Astrocyte (in vitro differentiated cells and primary cell): ENCODE results near the gene ESPL1. TPM values are rescaled to one million over a fixed set of nuclear protein-coding genes. Genes with fewer than 3 reads are reported as not detected.

Experiments used
- DNase-seq: peaks from one replicate; pipeline ENCODE4 v3.0.0-alpha.2; 2010; ENCODE audit warnings: low read depth
- FAIRE-seq: peaks from 2 replicates; lab custom pipeline; 2011; peaks lifted over from hg19 to GRCh38; lab: Jason Lieb, UNC
- H2AFZ ChIP-seq: 2 replicates; pipeline ENCODE4 v1.6.0; 2012; ENCODE audit warnings: low read depth, low read length, inconsistent platforms
- H3K27ac ChIP-seq: 2 replicates; pipeline ENCODE4 v1.5.1; 2011; ENCODE audit warnings: low read depth, low read length, inconsistent platforms
- H3K27me3 ChIP-seq: 2 replicates; pipeline ENCODE4 v1.6.0; 2011; ENCODE audit warnings: low read length, inconsistent platforms; ENCODE audit not compliant: insufficient read depth
- H3K36me3 ChIP-seq: 2 replicates; pipeline ENCODE4 v1.5.1; 2011; ENCODE audit warnings: low read length, inconsistent platforms; ENCODE audit not compliant: insufficient read depth
- H3K4me1 ChIP-seq: 2 replicates; pipeline ENCODE4 v1.5.1; 2011; ENCODE audit warnings: low read length, inconsistent platforms; ENCODE audit not compliant: insufficient read depth
- H3K4me2 ChIP-seq: 2 replicates; pipeline ENCODE4 v1.6.0; 2012; ENCODE audit warnings: low read length, inconsistent platforms
- H3K4me3 ChIP-seq: 2 replicates; pipeline ENCODE4 v1.5.1; 2011; ENCODE audit warnings: low read depth, mild to moderate bottlenecking, low read length, inconsistent platforms; ENCODE audit not compliant: insufficient read depth
- H3K79me2 ChIP-seq: 2 replicates; pipeline ENCODE4 v1.6.0; 2012; ENCODE audit warnings: mild to moderate bottlenecking, low read length, inconsistent platforms; ENCODE audit not compliant: insufficient read depth
- H3K9ac ChIP-seq: 2 replicates; pipeline ENCODE4 v1.6.0; 2012; ENCODE audit warnings: mild to moderate bottlenecking, low read length, inconsistent platforms
- H3K9me3 ChIP-seq: 2 replicates; pipeline ENCODE4 v1.5.1; 2012; ENCODE audit warnings: low read depth, mild to moderate bottlenecking, low read length, inconsistent platforms; ENCODE audit not compliant: insufficient read depth
- H4K20me1 ChIP-seq: 2 replicates; pipeline ENCODE4 v1.6.0; 2012; ENCODE audit warnings: low read length, inconsistent platforms; ENCODE audit not compliant: insufficient read depth
- H3K27ac Mint-ChIP-seq: one replicate; pipeline ENCODE4 v1.8.0; 2021; ENCODE audit warnings: mild to moderate bottlenecking, mixed read lengths; ENCODE audit not compliant: unreplicated experiment
- H3K27me3 Mint-ChIP-seq: one replicate; pipeline ENCODE4 v1.8.0; 2021; ENCODE audit warnings: low read depth, mixed read lengths; ENCODE audit not compliant: unreplicated experiment
- H3K36me3 Mint-ChIP-seq: one replicate; pipeline ENCODE4 v1.8.0; 2021; ENCODE audit warnings: low read depth, mixed read lengths; ENCODE audit not compliant: unreplicated experiment
- H3K4me1 Mint-ChIP-seq: one replicate; pipeline ENCODE4 v1.8.0; 2021; ENCODE audit warnings: low read depth, mixed read lengths; ENCODE audit not compliant: unreplicated experiment
- H3K4me3 Mint-ChIP-seq: one replicate; pipeline ENCODE4 v1.8.0; 2021; ENCODE audit warnings: mild to moderate bottlenecking, moderate library complexity, mixed read lengths; ENCODE audit not compliant: unreplicated experiment
- H3K9me3 Mint-ChIP-seq: one replicate; pipeline ENCODE4 v1.8.0; 2021; ENCODE audit warnings: mild to moderate bottlenecking, mixed read lengths; ENCODE audit not compliant: unreplicated experiment
- CTCF ChIP-seq: IDR thresholded peaks from 2 replicates; pipeline ENCODE4 v1.5.1; 2011; ENCODE audit warnings: low read depth, mild to moderate bottlenecking, inconsistent platforms, low read length, moderate library complexity; ENCODE audit not compliant: insufficient read depth
- EZH2 ChIP-seq: IDR thresholded peaks from 2 replicates; pipeline ENCODE4 v1.6.1; 2012; ENCODE audit warnings: mild to moderate bottlenecking, low read length, inconsistent platforms; ENCODE audit not compliant: insufficient read depth
- total RNA-seq: library from RNA; stranded (reverse); gene quantifications from 2 replicates; pipeline ENCODE4 v1.2.1, GENCODE V29; 2021

ESPL1 gene
- total RNA-seq, 1 donor from 2014 or later = 2.0 TPM

DNA sequence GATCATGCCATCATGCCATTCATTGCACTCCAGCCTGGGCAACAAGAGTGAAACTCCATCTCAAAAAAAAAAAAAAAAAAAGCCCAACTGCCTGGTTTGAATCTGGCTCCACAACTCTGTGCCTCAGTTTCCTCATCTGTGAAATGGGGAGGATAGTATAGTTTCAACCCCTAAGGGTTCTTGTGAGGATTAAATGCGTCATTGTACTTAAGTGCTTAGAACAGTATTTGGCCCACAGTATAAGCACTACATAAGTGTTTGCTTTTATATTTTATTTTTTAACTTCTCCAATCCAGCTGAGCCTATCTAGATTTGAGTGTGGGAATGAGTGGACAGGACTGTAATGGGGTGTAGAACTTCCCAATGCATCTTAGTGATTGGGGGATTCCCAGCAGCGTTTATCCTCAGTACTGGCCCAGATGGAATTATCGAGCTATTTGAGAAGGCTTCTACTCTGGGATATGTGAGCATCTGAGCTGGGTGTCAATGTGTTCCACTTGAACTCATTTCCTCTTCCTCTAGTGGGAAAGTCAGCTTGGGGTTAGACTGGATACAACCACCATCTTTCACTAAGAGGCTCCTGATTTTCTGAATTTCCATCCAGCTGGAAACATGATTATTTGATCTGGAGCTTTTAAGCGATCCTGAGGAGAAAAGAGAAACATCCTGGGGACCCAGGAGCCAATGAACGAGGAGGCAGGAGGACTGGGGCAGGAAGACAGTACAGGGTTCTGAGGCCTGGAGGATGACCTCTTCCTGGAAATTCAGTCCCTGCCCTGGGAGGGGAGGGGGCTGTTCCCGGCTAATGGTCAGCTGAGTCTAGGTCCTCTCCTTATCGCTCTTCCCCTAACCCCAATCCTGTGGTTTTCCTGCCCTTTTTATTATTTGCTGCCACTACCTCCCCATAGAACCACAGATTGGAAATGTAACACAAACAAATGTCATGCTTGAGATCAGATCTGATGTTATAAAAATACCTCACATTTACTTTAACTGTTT is 9.3 kb upstream of the ESPL1 start:
- FAIRE-seq = no peak

DNA sequence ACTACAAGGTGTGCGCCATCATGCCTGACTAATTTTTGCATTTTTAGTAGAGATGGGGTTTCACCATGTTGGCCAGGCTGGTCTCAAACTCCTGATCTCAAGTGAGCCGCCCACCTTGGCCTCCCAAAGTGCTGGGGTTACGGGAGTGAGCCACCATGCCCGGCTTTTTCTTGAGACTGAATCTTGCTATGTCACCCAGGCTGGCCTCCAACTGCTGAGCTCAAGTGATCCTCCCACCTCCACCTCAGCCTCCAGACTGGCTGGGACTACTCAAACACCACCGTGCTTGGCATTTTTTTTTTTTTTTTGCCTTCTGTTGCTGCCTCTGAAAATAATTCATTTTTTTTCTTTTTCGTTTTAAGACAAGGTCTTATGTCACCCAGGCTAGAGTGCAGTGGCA is 8.2 kb upstream of the ESPL1 start:
- FAIRE-seq = no peak
- Histone ChIP-seq H4K20me1 (no peaks in the 10 kb centered on the region), H3K4me1 (no peaks in the 10 kb centered on the region), H3K4me3 (no peak overlapping the region), H3K9me3 (no peaks in the 10 kb centered on the region), H3K27me3 (no peaks in the 10 kb centered on the region), H2AFZ (no peak overlapping the region), H3K79me2 (peaks cover 3% of the 10 kb centered on the region), H3K9ac (no peak overlapping the region), H3K27ac (no peak overlapping the region), H3K4me2 (no peak overlapping the region), H3K36me3 (no peaks in the 10 kb centered on the region)
- H3K9me3 Mint-ChIP-seq = no peaks in the 10 kb centered on the region
- H3K27ac Mint-ChIP-seq = no peak overlapping the region
- no peaks in the 10 kb centered on the region for H3K36me3 Mint-ChIP-seq
- no peaks in the 10 kb centered on the region for H3K27me3 Mint-ChIP-seq
- no peak overlapping the region for H3K4me3 Mint-ChIP-seq
- H3K4me1 Mint-ChIP-seq = no peaks in the 10 kb centered on the region
- DNase-seq = no peak
- no peak for TF ChIP-seq CTCF
- no peak for TF ChIP-seq EZH2

More for the DNA sequence above, 9.3 kb upstream of the ESPL1 start:
- Histone ChIP-seq H3K4me1 (no peaks in the 10 kb centered on the region), H2AFZ (no peak overlapping the region), H4K20me1 (no peaks in the 10 kb centered on the region), H3K9me3 (no peaks in the 10 kb centered on the region), H3K27ac (no peak overlapping the region), H3K4me2 (no peak overlapping the region), H3K36me3 (no peaks in the 10 kb centered on the region), H3K79me2 (peaks cover 10% of the 10 kb centered on the region), H3K4me3 (no peak overlapping the region), H3K9ac (no peak overlapping the region), H3K27me3 (no peaks in the 10 kb centered on the region)
- H3K4me1 Mint-ChIP-seq = no peaks in the 10 kb centered on the region
- TF ChIP-seq CTCF (no peak), EZH2 (no peak)
- no peaks in the 10 kb centered on the region for H3K27me3 Mint-ChIP-seq
- no peak overlapping the region for H3K27ac Mint-ChIP-seq
- no peaks in the 10 kb centered on the region for H3K9me3 Mint-ChIP-seq
- H3K4me3 Mint-ChIP-seq = no peak overlapping the region
- no peak for DNase-seq
- H3K36me3 Mint-ChIP-seq = no peaks in the 10 kb centered on the region

DNA sequence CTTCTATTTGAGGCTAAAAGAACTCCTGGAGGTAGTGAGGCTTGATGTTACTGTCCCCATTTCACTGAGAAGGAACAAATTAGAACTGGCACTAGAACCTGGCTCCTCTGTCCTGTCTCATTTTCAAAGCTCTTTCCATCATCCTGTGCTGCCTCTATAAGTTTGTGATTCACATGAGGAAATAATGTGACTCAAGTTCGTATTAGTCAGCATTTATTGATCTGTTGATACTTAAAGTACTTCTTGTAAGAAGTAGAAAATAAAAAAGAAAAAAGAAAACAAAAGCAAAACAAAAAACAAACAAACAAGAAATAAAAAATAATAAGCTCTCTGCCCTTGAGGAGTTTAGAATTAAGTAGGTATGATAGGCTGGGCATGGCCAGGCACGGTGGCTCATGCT is 2.3 kb upstream of the ESPL1 start:
- peaks cover 4% of the 10 kb centered on the region for H3K27me3 Mint-ChIP-seq
- no peak overlapping the region for H3K27ac Mint-ChIP-seq
- no peak overlapping the region for H2AFZ ChIP-seq
- no peak overlapping the region for H3K9ac ChIP-seq
- no peak overlapping the region for H3K4me2 ChIP-seq
- DNase-seq (no peak), FAIRE-seq (no peak)
- H3K79me2 ChIP-seq = peaks cover 24% of the 10 kb centered on the region
- peaks cover 6% of the 10 kb centered on the region for H3K36me3 Mint-ChIP-seq
- H3K27me3 ChIP-seq = no peaks in the 10 kb centered on the region
- peaks cover 3% of the 10 kb centered on the region for H3K4me1 Mint-ChIP-seq
- H3K4me3 Mint-ChIP-seq = peak overlapping the region; percentile 31
- peaks cover 9% of the 10 kb centered on the region for H3K4me1 ChIP-seq
- H3K4me3 ChIP-seq = no peak overlapping the region
- H3K9me3 Mint-ChIP-seq = no peaks in the 10 kb centered on the region
- H3K9me3 ChIP-seq = no peaks in the 10 kb centered on the region
- no peaks in the 10 kb centered on the region for H4K20me1 ChIP-seq
- no peaks in the 10 kb centered on the region for H3K36me3 ChIP-seq
- H3K27ac ChIP-seq = no peak overlapping the region
- TF ChIP-seq EZH2 (no peak), CTCF (no peak)
